DND-41 (cell line): ENCODE results near the gene VEGFC.

Experiments used
- CTCF ChIP-seq: IDR thresholded peaks from 2 replicates; pipeline ENCODE4 v1.5.1; 2012; ENCODE audit warnings: borderline replicate concordance, low read length, moderate library complexity, mild to moderate bottlenecking; ENCODE audit not compliant: poor library complexity, severe bottlenecking; ENCODE audit errors: extremely low read depth
- EZH2 ChIP-seq: IDR thresholded peaks from 3 replicates; pipeline ENCODE4 v1.6.1; 2012; ENCODE audit warnings: borderline replicate concordance, low read depth, mild to moderate bottlenecking, moderate library complexity, low read length, inconsistent platforms; ENCODE audit not compliant: severe bottlenecking

- TF ChIP-seq CTCF: no peak
- no peak for TF ChIP-seq EZH2
Measured at GRCh38 chr4:176656108-176656507, 136.6 kb downstream of the VEGFC start.
